GM12891 (cell line): ENCODE data around the gene APLF.
"Not testable (repeated sequence)": the region's sequence is repeated elsewhere in the genome, so short reads cannot be mapped to it uniquely, and the experiment has no call there.

ENCODE experiments used
- PAX5 ChIP-seq: IDR thresholded peaks from 2 replicates; pipeline ENCODE4 v1.6.1; 2011; ENCODE audit warnings: low read length, moderate library complexity, mild to moderate bottlenecking; ENCODE audit not compliant: insufficient read depth, severe bottlenecking
- POLR2A ChIP-seq: IDR thresholded peaks from 2 replicates; pipeline ENCODE4 v1.6.1; 2011; ENCODE audit warnings: low read depth, low read length, control low read depth
- POLR2AphosphoS5 ChIP-seq: IDR thresholded peaks from 2 replicates; pipeline ENCODE4 v1.6.1; 2011; ENCODE audit warnings: low read depth, low read length, control low read depth
- TAF1 ChIP-seq: IDR thresholded peaks from 2 replicates; pipeline ENCODE4 v1.6.1; 2011; ENCODE audit warnings: low read depth, low read length, control low read depth

DNA sequence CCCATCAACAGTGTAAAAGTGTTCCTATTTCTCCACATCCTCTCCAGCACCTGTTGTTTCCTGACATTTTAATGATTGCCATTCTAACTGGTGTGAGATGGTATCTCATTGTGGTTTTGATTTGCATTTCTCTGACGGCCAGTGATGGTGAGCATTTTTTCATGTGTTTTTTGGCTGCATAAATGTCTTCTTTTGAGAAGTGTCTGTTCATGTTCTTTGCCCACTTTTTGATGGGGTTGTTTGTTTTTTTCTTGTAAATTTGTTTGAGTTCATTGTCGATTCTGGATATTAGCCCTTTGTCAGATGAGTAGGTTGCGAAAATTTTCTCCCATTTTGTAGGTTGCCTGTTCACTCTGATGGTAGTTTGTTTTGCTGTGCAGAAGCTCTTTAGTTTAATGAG, 21.0 kb upstream of the APLF start:
- TF ChIP-seq POLR2A, TAF1, POLR2AphosphoS5, PAX5: not testable (repeated sequence)
